Karpas-422 (cell line): ENCODE results near the gene RAP1GAP2. TPM values are rescaled to one million over a fixed set of nuclear protein-coding genes. Genes with fewer than 3 reads are reported as not detected.
A peak's percentile ranks its signal among the peaks of the same experiment; 100 is the strongest.
"Not testable (repeated sequence)": the region's sequence is repeated elsewhere in the genome, so short reads cannot be mapped to it uniquely, and the experiment has no call there.

Experiments
- DNase-seq: peaks from one replicate; pipeline ENCODE4 v3.0.0-alpha.2; 2015
- H2AFZ ChIP-seq: fragments of 200-600 bp; sonication (generic); 2 replicates; pipeline ENCODE4 v1.6.1; 2014; ENCODE audit warnings: antibody characterized with exemption, low read length, mixed read lengths
- H3K27ac ChIP-seq: fragments of 200-600 bp; sonication (generic); 2 replicates; pipeline ENCODE4 v1.5.1; 2014; ENCODE audit warnings: mild to moderate bottlenecking, low read length, moderate library complexity
- H3K27me3 ChIP-seq: fragments of 200-600 bp; sonication (generic); 2 replicates; pipeline ENCODE4 v1.6.1; 2014; ENCODE audit warnings: low read length, mixed read lengths
- H3K36me3 ChIP-seq: fragments of 200-600 bp; sonication (generic); 2 replicates; pipeline ENCODE4 v1.6.1; 2014; ENCODE audit warnings: low read length, mixed read lengths; ENCODE audit not compliant: insufficient read depth
- H3K4me1 ChIP-seq: fragments of 200-600 bp; sonication (generic); 2 replicates; pipeline ENCODE4 v1.6.1; 2014; ENCODE audit warnings: mild to moderate bottlenecking, low read length, mixed read lengths
- H3K4me2 ChIP-seq: fragments of 200-600 bp; sonication (generic); 2 replicates; pipeline ENCODE4 v1.6.1; 2014; ENCODE audit warnings: low read length, low read depth, mild to moderate bottlenecking; ENCODE audit not compliant: poor library complexity, severe bottlenecking
- H3K4me3 ChIP-seq: fragments of 200-600 bp; sonication (generic); 2 replicates; pipeline ENCODE4 v1.5.1; 2014; ENCODE audit warnings: mild to moderate bottlenecking, antibody characterized with exemption, low read length, mixed read lengths
- H3K79me2 ChIP-seq: fragments of 200-600 bp; sonication (generic); 2 replicates; pipeline ENCODE4 v1.6.1; 2014; ENCODE audit warnings: mild to moderate bottlenecking, low read length, mixed read lengths
- H3K9ac ChIP-seq: fragments of 200-600 bp; sonication (generic); 2 replicates; pipeline ENCODE4 v1.6.0; 2014; ENCODE audit warnings: low read length
- H3K9me2 ChIP-seq: fragments of 200-600 bp; sonication (generic), shearing (Covaris generic); replicated peaks from 2 replicates; pipeline ENCODE4 v1.6.0; 2014; ENCODE audit warnings: mild to moderate bottlenecking, low read length, moderate library complexity; ENCODE audit not compliant: insufficient read depth
- H3K9me3 ChIP-seq: fragments of 300-700, 200-600 bp; sonication (generic); 2 replicates; pipeline ENCODE4 v1.6.1; 2014; ENCODE audit warnings: low read length, mixed read lengths
- H4K20me1 ChIP-seq: fragments of 200-600 bp; sonication (generic); 2 replicates; pipeline ENCODE4 v1.6.1; 2014; ENCODE audit warnings: mild to moderate bottlenecking, antibody characterized with exemption, low read length, low read depth; ENCODE audit not compliant: insufficient read depth
- total RNA-seq: library from RNA; depleted of rRNA; stranded (reverse); fragments of >200 nt; shearing (Covaris generic); gene quantifications from 2 replicates; pipeline ENCODE4 v1.2.3, GENCODE V29; 2014; ENCODE audit warnings: low replicate concordance

Gene RAP1GAP2
- total RNA-seq, 1 experiment from 2014 or later: 6.0 TPM

GRCh38 chr17:2781598-2781997, 14.6 kb upstream of the RAP1GAP2 start:
- H3K4me2 ChIP-seq: not testable (repeated sequence)

GRCh38 chr17:2782055-2782454, 14.2 kb upstream of the RAP1GAP2 start:
- DNase-seq: no peak
- H3K9me3 ChIP-seq: no peaks in the 10 kb centered on the region
- no peak overlapping the region for H2AFZ ChIP-seq
- no peak overlapping the region for H3K9ac ChIP-seq
- H3K27ac ChIP-seq: no peak overlapping the region
- H3K4me1 ChIP-seq: no peaks in the 10 kb centered on the region
- no peaks in the 10 kb centered on the region for H3K9me2 ChIP-seq
- H3K27me3 ChIP-seq: no peaks in the 10 kb centered on the region
- no peaks in the 10 kb centered on the region for H4K20me1 ChIP-seq
- no peaks in the 10 kb centered on the region for H3K79me2 ChIP-seq
- no peaks in the 10 kb centered on the region for H3K36me3 ChIP-seq
- no peak overlapping the region for H3K4me3 ChIP-seq
- no peak overlapping the region for H3K4me2 ChIP-seq

More at GRCh38 chr17:2781598-2781997, 14.6 kb upstream of the RAP1GAP2 start:
- H3K9ac ChIP-seq, H3K4me3 ChIP-seq, H3K9me3 ChIP-seq, H2AFZ ChIP-seq, DNase-seq, H3K36me3 ChIP-seq, H3K27me3 ChIP-seq, H4K20me1 ChIP-seq, H3K27ac ChIP-seq, H3K79me2 ChIP-seq, H3K4me1 ChIP-seq, H3K9me2 ChIP-seq: not testable (repeated sequence)

- Histone ChIP-seq H3K36me3 (no peaks in the 10 kb centered on the region), H4K20me1 (no peaks in the 10 kb centered on the region), H3K9me3 (no peaks in the 10 kb centered on the region)
Observed at GRCh38 chr17:2783310-2784030, 12.8 kb upstream of the RAP1GAP2 start.

GRCh38 chr17:2784864-2785263, 11.4 kb upstream of the RAP1GAP2 start:
- Histone ChIP-seq H2AFZ (no peak overlapping the region), H3K9ac (no peak overlapping the region), H3K27ac (no peak overlapping the region), H3K4me1 (no peaks in the 10 kb centered on the region), H3K9me2 (no peaks in the 10 kb centered on the region), H3K79me2 (no peaks in the 10 kb centered on the region), H3K4me2 (no peak overlapping the region), H3K9me3 (no peaks in the 10 kb centered on the region), H3K36me3 (no peaks in the 10 kb centered on the region), H4K20me1 (no peaks in the 10 kb centered on the region), H3K4me3 (no peak overlapping the region), H3K27me3 (no peaks in the 10 kb centered on the region)
- DNase-seq: no peak

More at GRCh38 chr17:2783310-2784030, 12.8 kb upstream of the RAP1GAP2 start:
- H3K9ac ChIP-seq: no peak overlapping the region
- no peak overlapping the region for H2AFZ ChIP-seq
- no peak overlapping the region for H3K27ac ChIP-seq
- no peaks in the 10 kb centered on the region for H3K27me3 ChIP-seq
- no peak for DNase-seq
- H3K4me2 ChIP-seq: no peak overlapping the region
- H3K79me2 ChIP-seq: no peaks in the 10 kb centered on the region
- H3K4me3 ChIP-seq: no peak overlapping the region
- no peaks in the 10 kb centered on the region for H3K4me1 ChIP-seq
- H3K9me2 ChIP-seq: no peaks in the 10 kb centered on the region

GRCh38 chr17:2785376-2785775, 10.9 kb upstream of the RAP1GAP2 start:
- H3K79me2 ChIP-seq, H3K27ac ChIP-seq, H3K4me3 ChIP-seq, H3K9me2 ChIP-seq, H3K4me2 ChIP-seq, H3K9ac ChIP-seq, H3K36me3 ChIP-seq, H3K4me1 ChIP-seq, H3K9me3 ChIP-seq, H3K27me3 ChIP-seq, DNase-seq, H4K20me1 ChIP-seq: not testable (repeated sequence)
- 0 out of 2 replicates have a peak overlapping the region, but pooled peaks have one; percentile 54 for H2AFZ ChIP-seq

GRCh38 chr17:2786176-2786881, 9.9 kb upstream of the RAP1GAP2 start:
- Histone ChIP-seq H3K9ac (no peak overlapping the region), H4K20me1 (no peaks in the 10 kb centered on the region), H3K36me3 (no peaks in the 10 kb centered on the region), H2AFZ (0 out of 2 replicates have a peak overlapping the region, but pooled peaks have one; percentile 18), H3K79me2 (no peaks in the 10 kb centered on the region), H3K4me1 (no peaks in the 10 kb centered on the region), H3K9me2 (no peaks in the 10 kb centered on the region), H3K4me3 (no peak overlapping the region), H3K4me2 (no peak overlapping the region), H3K27me3 (no peaks in the 10 kb centered on the region), H3K9me3 (no peaks in the 10 kb centered on the region), H3K27ac (no peak overlapping the region)
- peak; percentile 97 for DNase-seq

GRCh38 chr17:2789700-2790099, 6.5 kb upstream of the RAP1GAP2 start:
- Histone ChIP-seq H3K9me2 (no peaks in the 10 kb centered on the region), H3K27ac (no peak overlapping the region), H3K36me3 (no peaks in the 10 kb centered on the region), H3K9me3 (no peaks in the 10 kb centered on the region), H3K79me2 (no peaks in the 10 kb centered on the region), H2AFZ (no peak overlapping the region), H3K9ac (no peak overlapping the region), H3K4me3 (no peak overlapping the region), H3K4me1 (no peaks in the 10 kb centered on the region), H4K20me1 (no peaks in the 10 kb centered on the region), H3K27me3 (no peaks in the 10 kb centered on the region), H3K4me2 (no peak overlapping the region)
- DNase-seq: no peak

- Histone ChIP-seq H2AFZ (no peak overlapping the region), H3K36me3 (no peaks in the 10 kb centered on the region), H3K4me1 (no peaks in the 10 kb centered on the region), H3K9me2 (no peaks in the 10 kb centered on the region), H3K27me3 (no peaks in the 10 kb centered on the region), H3K27ac (no peak overlapping the region), H3K9ac (no peak overlapping the region), H4K20me1 (no peaks in the 10 kb centered on the region), H3K79me2 (no peaks in the 10 kb centered on the region), H3K9me3 (no peaks in the 10 kb centered on the region), H3K4me2 (no peak overlapping the region), H3K4me3 (no peak overlapping the region)
- DNase-seq: no peak
Observed at GRCh38 chr17:2792366-2793169, 3.7 kb upstream of the RAP1GAP2 start.
